ENCODE measurements around the gene FAM124B.

FAM124B gene

GRCh38 chr2:224401641-224402342 lies at the start of gene FAM124B:
Gene FAM124B, minus strand, starts transcription at chr2:224402107. Its CDS starts 339 bp downstream, at chr2:224401768.
- H3K4me3 ChIP-seq (replicated peaks; ENCODE audit: low read depth, low read length) = no peak within 1 kb of the TSS
- DNase-seq (ENCODE audit: extremely low read depth, insufficient read length) = no peak
- no peaks in the 10 kb centered on the region for H3K36me3 ChIP-seq (ENCODE audit: control insufficient read depth, insufficient read depth, low read length)
- no peak for TF ChIP-seq CTCF (IDR thresholded peaks at IDR 0.05; ENCODE audit: insufficient read depth, low read length, poor library complexity, severe bottlenecking)
- H3K27me3 ChIP-seq (replicated peaks; ENCODE audit: control insufficient read depth, insufficient read depth, low read length) = no peaks in the 10 kb centered on the region; the same call in 1 of the 2 replicates

- Histone ChIP-seq H3K36me3 (ENCODE audit: control insufficient read depth, insufficient read depth, low read length) (no peaks in the 10 kb centered on the region), H3K4me3 (replicated peaks; ENCODE audit: low read depth, low read length) (no peak overlapping the region), H3K27me3 (replicated peaks; ENCODE audit: control insufficient read depth, insufficient read depth, low read length) (no peaks in the 10 kb centered on the region)
- peak; percentile 67 for TF ChIP-seq CTCF (IDR thresholded peaks at IDR 0.05; ENCODE audit: insufficient read depth, low read length, poor library complexity, severe bottlenecking)
- DNase-seq (ENCODE audit: extremely low read depth, insufficient read length) = no peak
These were observed 47.6 kb upstream of the FAM124B start for GRCh38 chr2:224449212-224450147.

GRCh38 chr2:224448236-224448635 lies 46.3 kb upstream of the FAM124B start:
- DNase-seq (ENCODE audit: extremely low read depth, insufficient read length) = no peak
- no peaks in the 10 kb centered on the region for H3K27me3 ChIP-seq (replicated peaks; ENCODE audit: control insufficient read depth, insufficient read depth, low read length)
- no peak overlapping the region for H3K4me3 ChIP-seq (replicated peaks; ENCODE audit: low read depth, low read length)
- H3K36me3 ChIP-seq (ENCODE audit: control insufficient read depth, insufficient read depth, low read length) = no peaks in the 10 kb centered on the region
- no peak for TF ChIP-seq CTCF (IDR thresholded peaks at IDR 0.05; ENCODE audit: insufficient read depth, low read length, poor library complexity, severe bottlenecking)

GRCh38 chr2:224444783-224445182 lies 42.9 kb upstream of the FAM124B start:
- H3K4me3 ChIP-seq (replicated peaks; ENCODE audit: low read depth, low read length) = no peak overlapping the region
- TF ChIP-seq CTCF (IDR thresholded peaks at IDR 0.05; ENCODE audit: insufficient read depth, low read length, poor library complexity, severe bottlenecking) = no peak
- no peak for DNase-seq (ENCODE audit: extremely low read depth, insufficient read length)
- no peaks in the 10 kb centered on the region for H3K36me3 ChIP-seq (ENCODE audit: control insufficient read depth, insufficient read depth, low read length)
- no peaks in the 10 kb centered on the region; the same call in 1 of the 2 replicates for H3K27me3 ChIP-seq (replicated peaks; ENCODE audit: control insufficient read depth, insufficient read depth, low read length)

GRCh38 chr2:224444021-224444420 lies 42.1 kb upstream of the FAM124B start:
- Histone ChIP-seq H3K27me3 (replicated peaks; ENCODE audit: control insufficient read depth, insufficient read depth, low read length) (no peaks in the 10 kb centered on the region; the same call in 1 of the 2 replicates), H3K36me3 (ENCODE audit: control insufficient read depth, insufficient read depth, low read length) (no peaks in the 10 kb centered on the region), H3K4me3 (replicated peaks; ENCODE audit: low read depth, low read length) (no peak overlapping the region)
- no peak for DNase-seq (ENCODE audit: extremely low read depth, insufficient read length)
- no peak for TF ChIP-seq CTCF (IDR thresholded peaks at IDR 0.05; ENCODE audit: insufficient read depth, low read length, poor library complexity, severe bottlenecking)

All from GM06990 (cell line).